NCI-H1048 (cell line): ENCODE measurements around the gene PGR.

Experiments used
- DNase-seq: peaks from one replicate; lab custom pipeline; 2025; lab: John Stamatoyannopoulos, UW

PGR gene

DNA sequence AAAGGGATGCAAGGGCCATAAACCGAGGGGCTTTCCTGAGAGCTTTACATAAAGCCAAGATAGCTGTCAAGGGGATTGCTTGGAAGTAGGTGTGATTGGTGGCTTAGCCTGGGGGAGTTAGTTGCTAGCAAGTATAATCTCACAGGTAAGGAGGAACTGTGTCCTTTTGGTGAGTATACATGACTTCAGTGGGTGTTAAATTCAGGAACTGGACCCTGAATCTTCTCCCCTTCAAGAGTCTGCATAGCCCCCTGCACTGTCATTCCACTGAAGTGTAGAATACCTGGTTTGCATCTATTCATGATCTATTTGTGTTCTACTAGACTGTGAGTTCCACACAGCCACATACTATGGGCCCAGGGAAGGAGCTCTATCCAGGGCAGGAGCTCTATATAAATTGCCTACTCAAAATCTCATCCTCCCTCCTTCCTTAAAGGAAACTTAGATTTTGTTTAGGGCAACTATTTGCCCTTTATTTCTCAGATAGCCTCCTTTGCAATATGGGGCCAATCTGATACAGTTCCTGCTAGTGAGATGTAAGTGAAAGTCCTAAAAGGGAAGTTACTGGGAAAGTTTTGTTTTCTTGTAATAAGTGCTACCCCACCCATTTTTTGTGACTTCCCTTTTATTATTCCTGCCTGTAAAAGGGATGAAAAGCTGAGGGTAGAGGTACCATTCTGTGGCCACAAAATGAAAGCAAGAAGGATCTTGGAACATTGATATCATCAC lies 120.5 kb downstream of the PGR start:
- no peak for DNase-seq

DNA sequence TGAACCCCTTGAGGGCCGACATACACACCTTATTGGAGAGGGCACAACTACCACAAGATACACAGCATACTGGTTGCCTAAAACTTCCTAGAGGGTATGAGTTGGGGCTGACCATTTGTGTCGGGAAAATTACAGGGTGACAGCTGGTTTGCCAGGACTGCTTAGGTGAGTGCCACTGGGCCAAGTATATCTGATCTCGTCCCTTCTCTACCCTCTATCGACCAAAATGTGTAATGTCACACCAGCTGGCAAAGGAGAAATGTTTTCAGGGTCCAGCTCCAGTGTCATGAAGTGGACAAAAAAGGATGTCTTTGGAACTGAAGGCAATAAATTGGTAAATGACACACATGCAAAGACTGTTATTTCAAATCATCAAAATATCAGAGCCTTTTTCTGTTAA lies 126.1 kb downstream of the PGR start:
- no peak for DNase-seq

DNA sequence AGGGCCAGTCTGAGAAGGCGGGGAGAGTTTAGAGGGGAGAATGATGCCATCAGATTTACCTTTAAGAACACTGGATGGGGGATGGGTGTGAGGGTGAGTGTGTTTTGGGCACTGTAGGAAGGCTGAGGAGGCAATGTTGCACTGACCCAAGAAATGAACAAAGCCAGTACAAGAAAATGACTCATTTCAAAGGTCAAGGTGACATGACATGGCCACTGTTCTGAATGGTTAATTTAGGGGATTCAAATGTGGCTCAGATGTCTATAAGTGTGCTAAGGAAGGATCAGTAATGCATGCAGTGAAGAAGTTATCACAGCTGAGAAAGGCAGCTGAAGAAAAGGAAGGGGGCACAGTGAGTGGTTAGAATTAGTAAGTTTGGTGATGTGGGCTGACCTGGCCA lies 129.9 kb downstream of the PGR start:
- DNase-seq = no peak

DNA sequence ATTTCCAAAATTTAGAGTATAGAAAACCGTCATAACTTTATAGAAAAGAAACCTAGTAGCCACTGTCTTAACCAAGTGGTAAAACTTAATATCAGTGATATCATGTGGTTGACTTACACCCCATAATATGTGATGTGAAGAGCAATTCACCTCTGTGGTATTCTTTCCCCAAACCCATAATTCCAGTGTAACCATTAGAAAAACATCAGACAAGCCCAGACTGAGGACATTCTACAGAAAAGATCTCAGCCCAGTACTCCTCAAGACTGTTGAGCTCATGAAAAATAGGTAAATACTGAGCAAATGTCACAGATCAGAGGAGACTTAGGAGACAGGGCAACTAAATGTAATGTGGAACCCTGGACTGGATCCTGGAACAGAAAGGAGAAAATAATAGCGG lies 134.6 kb downstream of the PGR start:
- DNase-seq = no peak

DNA sequence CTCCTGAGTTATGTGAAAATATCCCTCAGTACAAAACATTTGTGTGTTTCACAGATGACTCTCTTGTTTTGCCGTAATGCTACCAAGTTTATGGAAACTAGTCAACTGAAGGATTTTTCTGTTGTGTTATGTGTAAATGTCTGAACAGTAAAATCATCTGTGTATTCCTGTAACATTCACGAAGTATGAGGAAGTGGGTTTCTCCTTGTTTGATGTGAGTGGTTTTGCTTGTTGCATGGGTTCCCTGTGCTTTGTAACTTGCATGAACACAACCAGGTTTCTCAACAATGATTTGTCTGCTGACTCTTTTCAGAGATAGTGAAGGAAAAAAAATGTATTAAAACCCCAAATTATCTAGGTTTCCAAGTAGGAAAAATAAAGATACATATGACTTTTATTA lies 138.1 kb downstream of the PGR start:
- no peak for DNase-seq

DNA sequence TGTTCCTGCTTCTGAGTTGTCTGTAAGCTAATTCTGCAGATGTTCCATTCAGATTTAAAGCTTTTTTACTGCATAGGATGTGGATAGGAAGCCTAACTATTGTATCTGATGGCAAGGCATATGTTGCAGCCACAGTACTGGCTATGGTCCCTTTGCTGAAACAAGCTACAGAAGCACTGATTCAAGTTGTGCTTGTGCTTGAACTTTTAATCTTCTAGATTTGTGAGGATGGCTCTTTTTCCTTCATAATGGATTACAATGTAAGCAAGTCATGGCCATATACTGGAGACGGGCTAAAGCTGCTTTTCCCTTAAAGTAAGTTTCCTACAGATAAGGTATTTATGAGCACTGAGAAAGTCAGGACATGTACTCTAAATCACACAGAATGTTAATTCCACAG lies 138.7 kb downstream of the PGR start:
- DNase-seq = no peak

DNA sequence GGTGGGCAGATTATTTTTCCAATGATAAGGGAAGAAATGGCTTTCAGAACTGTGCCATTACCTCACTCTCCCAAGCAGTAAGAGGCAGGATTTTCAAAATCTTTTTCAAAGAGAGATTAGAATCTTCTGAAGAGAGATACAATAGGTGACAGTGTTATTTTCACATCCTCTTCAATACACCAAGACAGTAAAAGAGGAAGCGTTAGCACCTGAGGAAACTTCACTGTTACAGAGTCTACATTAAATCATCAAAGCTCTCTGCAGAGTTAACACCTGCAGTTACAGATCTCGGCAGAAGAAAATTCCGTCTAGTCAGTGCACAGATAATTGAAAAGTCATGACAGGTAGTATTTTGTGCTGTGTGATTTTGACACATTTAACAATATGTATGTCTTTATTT lies 144.9 kb downstream of the PGR start:
- no peak for DNase-seq

DNA sequence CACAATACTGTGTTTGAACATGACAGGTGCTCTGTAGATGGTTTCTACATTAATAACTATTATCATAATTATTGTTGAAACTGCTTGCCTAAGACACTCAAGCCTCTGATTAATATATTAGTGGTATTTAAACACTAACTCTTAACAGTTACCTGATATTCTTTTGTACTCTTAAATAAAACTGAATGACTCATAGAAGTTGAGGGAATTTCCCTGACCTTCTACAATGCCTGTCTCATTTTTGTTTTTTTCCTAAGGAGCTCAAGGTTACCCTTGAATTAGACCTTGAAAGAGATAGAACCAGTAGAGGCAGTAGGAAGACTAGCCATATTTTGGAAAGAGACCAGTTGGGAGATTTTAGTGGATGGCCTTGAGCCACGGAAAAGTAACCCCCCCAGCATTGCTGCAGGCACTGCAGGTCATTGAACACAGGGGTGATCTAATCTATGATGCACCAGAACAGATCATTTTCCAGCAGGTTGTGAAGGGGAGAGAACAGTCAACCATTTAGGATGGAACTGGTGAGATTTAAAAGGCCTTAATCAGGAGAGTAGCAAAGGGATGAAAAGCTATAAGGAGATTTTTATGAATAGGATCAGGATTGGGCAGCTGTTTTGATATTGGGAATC lies 148.3 kb downstream of the PGR start:
- DNase-seq = no peak

DNA sequence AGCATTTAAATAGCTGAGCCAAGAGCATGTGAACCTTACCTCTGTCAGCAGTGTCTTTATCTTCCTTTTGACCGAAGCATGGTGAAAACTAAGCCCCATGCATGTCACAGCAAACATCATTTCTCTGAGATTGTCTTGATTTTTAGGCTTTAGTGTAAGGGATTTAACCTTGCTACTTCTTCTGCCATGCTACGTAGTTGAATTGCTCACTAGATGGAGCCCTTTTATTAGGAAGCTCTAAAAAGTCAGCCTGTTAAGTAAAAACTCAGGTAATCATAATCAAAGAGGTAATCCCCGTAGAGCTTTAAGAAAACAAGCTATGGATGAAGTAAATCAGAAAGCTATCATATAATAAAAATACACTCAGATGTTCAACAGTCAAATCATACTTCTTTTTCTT lies 149.5 kb downstream of the PGR start:
- no peak for DNase-seq
